GM18499 (cell line): ENCODE data around the gene ZNF28.
"Not testable (repeated sequence)": the region's sequence is repeated elsewhere in the genome, so short reads cannot be mapped to it uniquely, and the experiment has no call there.

Experiments used
- ATAC-seq: cut with Tn5 transposase; IDR thresholded peaks from one replicate; pipeline ENCODE4 v1.9.1; 2021; ENCODE audit warnings: moderate number of reproducible peaks; ENCODE audit not compliant: insufficient read depth, unreplicated experiment

The ZNF28 gene

DNA sequence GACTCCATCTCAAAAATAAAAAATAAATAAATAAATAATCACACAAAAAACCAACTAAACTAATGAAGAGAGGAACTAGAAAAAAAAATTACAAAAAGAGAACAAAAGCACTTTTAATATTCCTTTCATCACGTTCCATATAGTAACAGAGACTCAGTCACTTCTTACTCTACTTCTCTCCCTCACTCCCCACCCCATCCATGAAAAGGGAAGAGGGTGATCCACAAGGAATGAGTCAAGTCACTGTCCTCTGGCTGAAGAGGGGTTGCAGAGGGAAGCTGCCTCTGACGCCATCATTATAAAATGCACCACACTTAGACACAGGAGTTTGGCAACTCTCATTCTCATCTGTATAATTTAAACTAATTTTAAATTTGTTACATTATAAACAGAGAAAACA, 38.6 kb downstream of the ZNF28 start:
- not testable (repeated sequence) for ATAC-seq

GRCh38 chr19:52778811-52779210, 42.6 kb downstream of the ZNF28 start:
- ATAC-seq: no peak

DNA sequence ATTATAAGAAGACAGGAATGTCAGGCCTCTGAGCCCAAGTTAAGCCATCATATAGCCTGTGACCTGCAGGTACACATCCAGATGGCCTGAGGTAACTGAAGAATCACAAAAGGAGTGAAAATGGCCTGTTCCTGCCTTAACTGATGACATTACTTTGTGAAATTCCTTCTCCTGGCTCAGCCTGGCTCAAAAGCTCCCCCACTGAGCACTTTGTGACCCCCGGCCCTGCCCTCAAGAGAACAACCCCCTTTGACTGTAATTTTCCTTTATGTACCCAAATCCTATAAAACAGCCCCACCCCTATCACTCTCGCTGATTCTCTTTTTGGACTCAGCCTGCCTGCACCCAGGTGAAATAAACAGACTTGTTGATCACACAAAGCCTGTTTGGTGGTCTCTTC, 65.0 kb downstream of the ZNF28 start:
- not testable (repeated sequence) for ATAC-seq

DNA sequence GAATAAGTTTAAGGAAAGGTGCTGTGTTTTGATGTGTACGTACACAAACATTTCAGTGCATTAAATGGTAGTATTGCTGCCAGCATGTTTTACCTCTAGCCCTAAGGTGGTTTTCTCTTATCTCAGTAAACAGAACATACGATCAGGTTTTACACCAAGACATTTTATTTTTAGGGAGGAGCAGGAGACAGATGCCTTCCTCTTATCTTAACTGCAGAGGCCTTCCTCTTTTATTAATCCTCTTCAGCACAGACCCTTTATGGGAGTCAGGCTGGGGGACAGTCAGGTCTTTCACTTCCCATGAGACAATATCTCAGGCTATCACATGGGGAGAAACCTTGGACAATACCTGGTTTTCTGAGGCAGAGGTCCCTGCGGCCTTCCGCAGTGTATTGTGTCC, 71.7 kb downstream of the ZNF28 start:
- ATAC-seq: no peak

GRCh38 chr19:52748336-52748950, 73.0 kb downstream of the ZNF28 start:
- ATAC-seq: no peak
